Measurements from ENCODE around the gene TSPAN9. TPM values are rescaled to one million over a fixed set of nuclear protein-coding genes. Genes with fewer than 3 reads are reported as not detected.

The TSPAN9 gene
- total and polyA plus RNA-seq, 10 of the 15 experiments (the other 5 are each of a cell fraction or from before 2014, with no cell fraction given), result 0.03 to 1.0 (median 0.12) TPM; not detected in 5

- no peak overlapping the region for H2AFZ ChIP-seq (ENCODE audit: control insufficient read depth, low read depth, low read length)
- no peak overlapping the region for H3K4me3 ChIP-seq
- peak; percentile 70; the same call in 1 of the 2 replicates for TF ChIP-seq YY1 (IDR thresholded peaks at IDR 0.05; ENCODE audit: low read depth, low read length)
- no peak for TF ChIP-seq SIN3A (IDR thresholded peaks at IDR 0.05; ENCODE audit: low read depth, low read length)
- peak; percentile 85 for TF ChIP-seq RAD21 (IDR thresholded peaks at IDR 0.05; ENCODE audit: insufficient read depth, low read depth, low read length)
- TF ChIP-seq ZNF592 (IDR thresholded peaks at IDR 0.05), result no peak
- TF ChIP-seq POU2F2 (IDR thresholded peaks at IDR 0.05; ENCODE audit: borderline replicate concordance, low read depth, low read length), result 0 out of 3 replicates have a peak, but pooled peaks have one; percentile 27
- TF ChIP-seq MXI1 (IDR thresholded peaks at IDR 0.05; ENCODE audit: low read depth, low read length), result no peak
- TF ChIP-seq SMC3 (IDR thresholded peaks at IDR 0.05; ENCODE audit: borderline replicate concordance, low read length), result peak; percentile 83
- TF ChIP-seq, protein P1, sequence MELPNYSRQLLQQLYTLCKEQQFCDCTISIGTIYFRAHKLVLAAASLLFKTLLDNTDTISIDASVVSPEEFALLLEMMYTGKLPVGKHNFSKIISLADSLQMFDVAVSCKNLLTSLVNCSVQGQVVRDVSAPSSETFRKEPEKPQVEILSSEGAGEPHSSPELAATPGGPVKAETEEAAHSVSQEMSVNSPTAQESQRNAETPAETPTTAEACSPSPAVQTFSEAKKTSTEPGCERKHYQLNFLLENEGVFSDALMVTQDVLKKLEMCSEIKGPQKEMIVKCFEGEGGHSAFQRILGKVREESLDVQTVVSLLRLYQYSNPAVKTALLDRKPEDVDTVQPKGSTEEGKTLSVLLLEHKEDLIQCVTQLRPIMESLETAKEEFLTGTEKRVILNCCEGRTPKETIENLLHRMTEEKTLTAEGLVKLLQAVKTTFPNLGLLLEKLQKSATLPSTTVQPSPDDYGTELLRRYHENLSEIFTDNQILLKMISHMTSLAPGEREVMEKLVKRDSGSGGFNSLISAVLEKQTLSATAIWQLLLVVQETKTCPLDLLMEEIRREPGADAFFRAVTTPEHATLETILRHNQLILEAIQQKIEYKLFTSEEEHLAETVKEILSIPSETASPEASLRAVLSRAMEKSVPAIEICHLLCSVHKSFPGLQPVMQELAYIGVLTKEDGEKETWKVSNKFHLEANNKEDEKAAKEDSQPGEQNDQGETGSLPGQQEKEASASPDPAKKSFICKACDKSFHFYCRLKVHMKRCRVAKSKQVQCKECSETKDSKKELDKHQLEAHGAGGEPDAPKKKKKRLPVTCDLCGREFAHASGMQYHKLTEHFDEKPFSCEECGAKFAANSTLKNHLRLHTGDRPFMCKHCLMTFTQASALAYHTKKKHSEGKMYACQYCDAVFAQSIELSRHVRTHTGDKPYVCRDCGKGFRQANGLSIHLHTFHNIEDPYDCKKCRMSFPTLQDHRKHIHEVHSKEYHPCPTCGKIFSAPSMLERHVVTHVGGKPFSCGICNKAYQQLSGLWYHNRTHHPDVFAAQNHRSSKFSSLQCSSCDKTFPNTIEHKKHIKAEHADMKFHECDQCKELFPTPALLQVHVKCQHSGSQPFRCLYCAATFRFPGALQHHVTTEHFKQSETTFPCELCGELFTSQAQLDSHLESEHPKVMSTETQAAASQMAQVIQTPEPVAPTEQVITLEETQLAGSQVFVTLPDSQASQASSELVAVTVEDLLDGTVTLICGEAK (IDR thresholded peaks at IDR 0.05; ENCODE audit: borderline replicate concordance), result no peak
- TF ChIP-seq CBFB (IDR thresholded peaks at IDR 0.05; ENCODE audit: low read depth), result no peak
- peak; percentile 83 to 96 (median 95) for TF ChIP-seq CTCF (IDR thresholded peaks at IDR 0.05 in 2 of 3, conservative IDR thresholded peaks at IDR 0.05 in 1 of 3; ENCODE audit: control insufficient read depth in 2 of 3, extremely low read depth in 1 of 3, insufficient read depth in 1 of 3, low read depth in 3 of 3, low read length in 3 of 3)
- no peak for TF ChIP-seq BACH1 (IDR thresholded peaks at IDR 0.05; ENCODE audit: borderline replicate concordance)
- TF ChIP-seq ATF7 (IDR thresholded peaks at IDR 0.05; ENCODE audit: low read depth), result no peak
These were observed 198.2 kb downstream of the TSPAN9 start for GRCh38 chr12:3275171-3276041.

More at GRCh38 chr12:3275171-3276041, 198.2 kb downstream of the TSPAN9 start:
- no peak overlapping the region for H3K27ac ChIP-seq (ENCODE audit: control insufficient read depth, insufficient read depth)
- H4K20me1 ChIP-seq (ENCODE audit: control insufficient read depth, insufficient read depth), result no peaks in the 10 kb centered on the region
- no TSS peak for BruUV-seq (replicated peaks)
- H3K9ac ChIP-seq (ENCODE audit: control insufficient read depth, insufficient read depth, low read length), result no peak overlapping the region
- in situ Hi-C loops (cut with MboI), result no loop called here
- ChIA-PET POLR2A (no interaction called here), RAD21 (ENCODE audit: unreplicated experiment) (interaction anchor here (0.7 to 2.0 kb wide), 11 partner anchors 67 to 202 kb away, joined by 3 to 17 read pairs (median 4); no protein-coding TSS in a partner anchor), CTCF (interaction anchor here (0.6 to 4.1 kb wide), 32 partner anchors 10 to 502 kb away, joined by 3 to 41 read pairs (median 4); no protein-coding TSS in a partner anchor), SMC1A (ENCODE audit: uncharacterized antibody, unreplicated experiment) (interaction anchor here (0.9 to 2.2 kb wide), 8 partner anchors 24 to 202 kb away, joined by 3 to 6 read pairs (median 4); no protein-coding TSS in a partner anchor)
- no peaks in the 10 kb centered on the region for H3K79me2 ChIP-seq (ENCODE audit: control insufficient read depth, insufficient read depth, low read length)
- WGBS (ENCODE audit: insufficient coverage, insufficient replicate concordance, low lambda C conversion rate, missing lambda C conversion rate), result 26% methylated on average over 27 of the region's 29 CpGs
- H3K36me3 ChIP-seq (ENCODE audit: control insufficient read depth in 2 of 2, insufficient read depth in 2 of 2, low read length in 1 of 2), result no peaks in the 10 kb centered on the region
- H3K4me1 ChIP-seq (ENCODE audit: control insufficient read depth, insufficient read depth, low read length), result no peaks in the 10 kb centered on the region
- no peak for DNase-seq (ENCODE audit: low read depth, low spot score)
- no peaks in the 10 kb centered on the region for H3K9me3 ChIP-seq (replicated peaks; ENCODE audit: control insufficient read depth, insufficient read depth, low read length)
- ATAC-seq, result peak; percentile 96
- FAIRE-seq, result peak; percentile 56
- no peaks in the 10 kb centered on the region; a peak in 2 of 4 replicates for H3K27me3 ChIP-seq (replicated peaks in 1 of 2; ENCODE audit: control insufficient read depth in 2 of 2, insufficient read depth in 2 of 2, low read length in 1 of 2)
- intact Hi-C loops (cut with micrococcal nuclease; ENCODE audit: unreplicated experiment), result loop anchor here (1.0 kb wide), 2 partner anchors 140 to 202 kb away; no protein-coding TSS in a partner anchor
- H3K4me2 ChIP-seq (ENCODE audit: control insufficient read depth, insufficient read depth), result no peak overlapping the region
